SK-N-SH treated with all-trans-retinoic acid at 6 μM for 48 hours (cell line): ENCODE results near the gene TMEM245.

Source experiments
- ATAC-seq: fragments of 200-7000 bp; cut with Tn5 transposase; 3 replicates; pipeline ENCODE4 v1.9.1; 2020; ENCODE audit warnings: mild to moderate bottlenecking, moderate library complexity
- BACH2 ChIP-seq: fragments of 250-450 bp; sonication (Bioruptor Pico); IDR thresholded peaks from 2 replicates; pipeline ENCODE4 v1.9.0; 2021; ENCODE audit warnings: mild to moderate bottlenecking, borderline replicate concordance
- CREB5 ChIP-seq: fragments of 250-450 bp; sonication (Bioruptor Pico); IDR thresholded peaks from 2 replicates; pipeline ENCODE4 v1.5.1; 2020; ENCODE audit warnings: low read depth, mild to moderate bottlenecking, moderate library complexity
- CSDC2 ChIP-seq: fragments of 250-450 bp; sonication (Bioruptor Pico); IDR thresholded peaks from 2 replicates; pipeline ENCODE4 v1.5.0; 2020; ENCODE audit warnings: mild to moderate bottlenecking, moderate library complexity
- ESRRG ChIP-seq: fragments of 250-450 bp; sonication (Bioruptor Pico); IDR thresholded peaks from 2 replicates; pipeline ENCODE4 v1.6.1; 2021; ENCODE audit warnings: mild to moderate bottlenecking
- GLIS3 ChIP-seq: fragments of 250-450 bp; sonication (Bioruptor Pico); IDR thresholded peaks from 2 replicates; pipeline ENCODE4 v1.5.0; 2020; ENCODE audit warnings: mild to moderate bottlenecking, moderate library complexity
- OSR1 ChIP-seq: fragments of 250-450 bp; sonication (Bioruptor Pico); IDR thresholded peaks from 2 replicates; pipeline ENCODE4 v1.8.0; 2022; ENCODE audit warnings: moderate library complexity, mild to moderate bottlenecking, inconsistent platforms
- PATZ1 ChIP-seq: fragments of 250-450 bp; sonication (Bioruptor Pico); IDR thresholded peaks from 2 replicates; pipeline ENCODE4 v1.8.0; 2020; ENCODE audit warnings: mild to moderate bottlenecking, moderate library complexity, borderline replicate concordance
- POU6F1 ChIP-seq: fragments of 250-450 bp; sonication (Bioruptor Pico); IDR thresholded peaks from 2 replicates; pipeline ENCODE4 v1.8.0; 2021; ENCODE audit warnings: low read depth, mild to moderate bottlenecking, moderate library complexity, borderline replicate concordance
- RARB ChIP-seq: fragments of 250-450 bp; sonication (Bioruptor Pico); IDR thresholded peaks from 2 replicates; pipeline ENCODE4 v1.8.0; 2021; ENCODE audit warnings: mild to moderate bottlenecking, moderate library complexity
- SNAI2 ChIP-seq: fragments of 250-450 bp; sonication (Bioruptor Pico); IDR thresholded peaks from 2 replicates; pipeline ENCODE4 v1.5.0; 2020; ENCODE audit warnings: mild to moderate bottlenecking, moderate library complexity
- TCF4 ChIP-seq: fragments of 250-450 bp; sonication (Bioruptor Pico); IDR thresholded peaks from 2 replicates; pipeline ENCODE4 v1.8.0; 2021; ENCODE audit warnings: mild to moderate bottlenecking, moderate library complexity, borderline replicate concordance
- TOX ChIP-seq: fragments of 250-450 bp; sonication (Bioruptor Pico); IDR thresholded peaks from 2 replicates; pipeline ENCODE4 v1.8.0; 2021; ENCODE audit warnings: mild to moderate bottlenecking, moderate library complexity, borderline replicate concordance
- TSHZ2 ChIP-seq: fragments of 250-450 bp; sonication (Bioruptor Pico); IDR thresholded peaks from 2 replicates; pipeline ENCODE4 v1.5.0; 2020; ENCODE audit warnings: mild to moderate bottlenecking, moderate library complexity
- ZC3H10 ChIP-seq: fragments of 250-450 bp; sonication (Bioruptor Pico); IDR thresholded peaks from 2 replicates; pipeline ENCODE4 v1.5.1; 2021; ENCODE audit warnings: mild to moderate bottlenecking, moderate library complexity
- ZFP30 ChIP-seq: fragments of 450-650 bp; formaldehyde crosslinking; IDR thresholded peaks from 2 replicates; pipeline ENCODE4 v1.5.0; 2022; ENCODE audit warnings: mild to moderate bottlenecking, moderate library complexity
- ZNF565 ChIP-seq: fragments of 450-650 bp; formaldehyde crosslinking; conservative IDR thresholded peaks from 2 replicates; pipeline ENCODE4 v1.5.0; 2020; ENCODE audit warnings: low read depth, mild to moderate bottlenecking, moderate library complexity
- ZNF70 ChIP-seq: fragments of 450-650 bp; formaldehyde crosslinking; IDR thresholded peaks from 2 replicates; pipeline ENCODE4 v1.5.0; 2020; ENCODE audit warnings: mild to moderate bottlenecking, moderate library complexity

The TMEM245 gene

GRCh38 chr9:109014608-109015280, 105.0 kb downstream of the TMEM245 start:
- ATAC-seq: no peak
- TF ChIP-seq ZNF70 (CRISPR knock-in tag) (no peak), TCF4 (CRISPR knock-in tag) (no peak), ZFP30 (CRISPR knock-in tag) (no peak), OSR1 (no peak), ZNF565 (CRISPR knock-in tag) (no peak), CREB5 (no peak), CSDC2 (CRISPR knock-in tag) (no peak), POU6F1 (CRISPR knock-in tag) (no peak), TSHZ2 (CRISPR knock-in tag) (no peak), BACH2 (CRISPR knock-in tag) (no peak)

- ATAC-seq: no peak
These were observed 105.8 kb downstream of the TMEM245 start for GRCh38 chr9:109013679-109014607.

More at GRCh38 chr9:109013679-109014607, 105.8 kb downstream of the TMEM245 start:
- TF ChIP-seq ZC3H10 (CRISPR knock-in tag) (no peak), ZNF70 (CRISPR knock-in tag) (no peak), ZNF565 (CRISPR knock-in tag) (no peak), SNAI2 (CRISPR knock-in tag) (no peak), OSR1 (no peak), BACH2 (CRISPR knock-in tag) (no peak), TSHZ2 (CRISPR knock-in tag) (no peak), TOX (CRISPR knock-in tag) (no peak), GLIS3 (CRISPR knock-in tag) (no peak), ESRRG (no peak), PATZ1 (no peak), RARB (CRISPR knock-in tag) (no peak)
